Body of pancreas (tissue), 4 donors: ENCODE results near the gene SPPL2C. TPM values are rescaled to one million over a fixed set of nuclear protein-coding genes. Genes with fewer than 3 reads are reported as not detected.

Experiments used
- ATAC-seq: fragments of 150-250 bp; one replicate; pipeline ENCODE4 v1.9.1; 2016
- DNase-seq, 4 donors: peaks; one replicate each; pipeline ENCODE4 v3.0.0-alpha.2; 2019
- H3K27ac ChIP-seq, 4 donors: fragments of 200-600 bp; sonication (generic); 1 replicate in 3 of 4; 2 replicates in 1 of 4; pipeline versions ENCODE4 v1.5.1 to v1.6.1; 2016 to 2019; ENCODE audit warnings: mild to moderate bottlenecking in 1 of 4, mixed read lengths in 1 of 4, moderate library complexity in 1 of 4
- H3K27me3 ChIP-seq, 2 donors: fragments of 200-600 bp; sonication (generic); one replicate each; pipeline ENCODE4 v1.6.0; 2016; ENCODE audit warnings: mild to moderate bottlenecking in 1 of 2
- H3K36me3 ChIP-seq, 2 donors: fragments of 200-600 bp; sonication (generic); replicated peaks in 1 of 2; 2 replicates each; pipeline ENCODE4 v1.5.1; 2016; ENCODE audit warnings: low read depth in 2 of 2; ENCODE audit not compliant: insufficient read depth in 1 of 2
- H3K4me1 ChIP-seq: fragments of 200-600 bp; sonication (generic); one replicate; pipeline ENCODE4 v1.6.0; 2016
- H3K4me3 ChIP-seq, 2 donors: fragments of 200-600 bp; sonication (generic); 1 replicate in 1 of 2; 2 replicates in 1 of 2; pipeline ENCODE4 v1.5.1; 2016 to 2019
- H3K9me3 ChIP-seq, 3 donors: fragments of 200-600 bp; sonication (generic); 1 replicate in 2 of 3; 2 replicates in 1 of 3; pipeline ENCODE4 v1.5.1; 2016
- POLR2A ChIP-seq, 3 donors: fragments of 450-650 bp; IDR thresholded peaks; one replicate each; pipeline ENCODE4 v1.6.1; 2016; ENCODE audit warnings: antibody characterized with exemption in 3 of 3, mild to moderate bottlenecking in 2 of 3
- WGBS, 2 donors: methylation state at CpG; one replicate each; pipeline ENCODE4 v1.1.5; 2017; 5-methylcytosine and 5-hydroxymethylcytosine counted together
- intact Hi-C: fragments of 100-400 bp; cut with DNase I; formaldehyde crosslinking; loops from one replicate; pipeline ENCODE4 v1.15.1; 2023
- total RNA-seq, 2 donors: library from RNA; depleted of rRNA; stranded (reverse); fragments of >200 nt; gene quantifications; one replicate each; pipeline ENCODE4 v1.1.0, GENCODE V29; 2016
- TF ChIP-seq, protein P1 (sequence below), 7 experiments: fragments of 450-650 bp in 4 of 7; fragments of 200-600 bp in 3 of 7; sonication (generic) in 3 of 7; IDR thresholded peaks; one replicate each; pipeline ENCODE4 v1.5.1; 2016 to 2019; ENCODE audit warnings: antibody characterized with exemption in 7 of 7

Gene SPPL2C
- total RNA-seq, 2 donors from 2014 or later: not detected

DNA sequence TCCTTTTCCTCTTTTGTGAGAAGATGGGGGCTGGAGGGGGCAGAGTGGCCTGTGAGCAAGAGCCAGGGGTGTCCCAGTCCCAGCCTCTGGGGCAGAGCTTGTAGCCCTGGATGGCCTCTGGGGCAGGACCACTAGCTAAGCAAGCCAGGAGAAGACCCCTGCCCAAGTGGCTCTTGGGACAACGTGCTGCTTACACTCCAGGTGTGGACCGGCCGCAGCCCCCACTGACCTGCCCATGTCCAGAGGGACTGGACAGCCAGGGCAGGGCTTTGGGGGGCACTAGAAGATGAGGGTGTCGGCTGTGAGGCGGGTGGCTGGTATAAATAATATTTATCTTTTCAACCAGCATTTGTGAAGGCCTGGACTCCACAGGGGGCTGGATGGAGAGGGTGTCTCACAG is 9.2 kb upstream of the SPPL2C start:
- Histone ChIP-seq H3K36me3 (no peaks in the 10 kb centered on the region), H3K4me3 (no peak overlapping the region), H3K27ac (no peak overlapping the region), H3K9me3 (no peaks in the 10 kb centered on the region), H3K4me1 (no peaks in the 10 kb centered on the region), H3K27me3 (no peaks in the 10 kb centered on the region)
- TF ChIP-seq, protein P1, sequence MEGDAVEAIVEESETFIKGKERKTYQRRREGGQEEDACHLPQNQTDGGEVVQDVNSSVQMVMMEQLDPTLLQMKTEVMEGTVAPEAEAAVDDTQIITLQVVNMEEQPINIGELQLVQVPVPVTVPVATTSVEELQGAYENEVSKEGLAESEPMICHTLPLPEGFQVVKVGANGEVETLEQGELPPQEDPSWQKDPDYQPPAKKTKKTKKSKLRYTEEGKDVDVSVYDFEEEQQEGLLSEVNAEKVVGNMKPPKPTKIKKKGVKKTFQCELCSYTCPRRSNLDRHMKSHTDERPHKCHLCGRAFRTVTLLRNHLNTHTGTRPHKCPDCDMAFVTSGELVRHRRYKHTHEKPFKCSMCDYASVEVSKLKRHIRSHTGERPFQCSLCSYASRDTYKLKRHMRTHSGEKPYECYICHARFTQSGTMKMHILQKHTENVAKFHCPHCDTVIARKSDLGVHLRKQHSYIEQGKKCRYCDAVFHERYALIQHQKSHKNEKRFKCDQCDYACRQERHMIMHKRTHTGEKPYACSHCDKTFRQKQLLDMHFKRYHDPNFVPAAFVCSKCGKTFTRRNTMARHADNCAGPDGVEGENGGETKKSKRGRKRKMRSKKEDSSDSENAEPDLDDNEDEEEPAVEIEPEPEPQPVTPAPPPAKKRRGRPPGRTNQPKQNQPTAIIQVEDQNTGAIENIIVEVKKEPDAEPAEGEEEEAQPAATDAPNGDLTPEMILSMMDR (IDR thresholded peaks at IDR 0.05): no peak
- TF ChIP-seq POLR2A (IDR thresholded peaks at IDR 0.05): no peak
- intact Hi-C loops: no loop called here
- WGBS, 2 donors: 7 to 62% methylated on average over 2 to 5 of the region's 5 CpGs
- DNase-seq: no peak
- ATAC-seq: no peak

DNA sequence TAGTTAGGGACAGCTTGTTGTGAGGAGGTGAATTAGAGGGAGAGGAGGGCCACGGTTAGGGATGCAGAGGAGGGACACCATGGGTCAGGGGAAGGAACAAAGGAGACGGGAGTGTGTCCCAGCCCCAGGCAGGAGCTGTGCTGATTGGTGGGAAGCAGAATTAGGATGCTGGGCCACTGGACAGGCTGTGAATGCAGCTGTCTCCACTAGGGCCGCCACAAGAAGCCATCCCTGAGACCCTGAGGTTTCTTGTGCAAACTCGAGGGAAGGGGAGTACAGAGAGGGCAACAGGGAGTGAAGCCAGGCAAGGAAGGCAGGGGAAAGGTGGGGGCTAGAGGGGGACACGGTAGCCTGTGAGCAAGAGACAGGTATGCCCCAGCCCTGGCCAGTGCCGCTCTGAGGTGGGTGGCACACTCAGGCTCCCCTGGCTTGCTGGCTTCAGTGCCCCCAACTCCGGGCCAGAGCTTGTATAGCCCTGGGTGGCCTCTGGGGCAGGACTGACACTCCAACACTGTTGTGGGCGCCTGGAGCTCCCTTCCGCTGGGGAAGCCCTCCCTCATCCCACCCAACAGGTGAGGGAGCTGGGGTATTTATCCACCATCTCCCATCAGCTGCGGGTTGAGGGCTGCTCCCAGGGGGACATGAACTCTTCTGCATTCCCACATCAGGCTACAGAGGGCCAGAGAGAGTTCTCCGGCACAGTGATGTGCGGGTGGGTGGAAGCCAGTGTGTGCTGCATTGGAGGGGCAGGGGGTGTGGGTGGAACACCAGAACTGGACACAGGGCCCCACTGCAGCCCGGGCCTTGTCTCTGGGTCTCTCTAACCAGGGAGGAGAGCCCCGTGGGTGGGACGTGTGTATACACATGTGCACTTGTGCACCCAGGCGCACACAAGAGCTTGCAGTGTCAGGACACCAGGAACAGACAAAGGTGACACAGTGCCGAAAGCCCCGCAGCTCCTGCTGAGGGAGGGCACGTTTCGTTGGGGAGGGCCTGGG is 8.3 kb upstream of the SPPL2C start:
- ATAC-seq: no peak

DNA sequence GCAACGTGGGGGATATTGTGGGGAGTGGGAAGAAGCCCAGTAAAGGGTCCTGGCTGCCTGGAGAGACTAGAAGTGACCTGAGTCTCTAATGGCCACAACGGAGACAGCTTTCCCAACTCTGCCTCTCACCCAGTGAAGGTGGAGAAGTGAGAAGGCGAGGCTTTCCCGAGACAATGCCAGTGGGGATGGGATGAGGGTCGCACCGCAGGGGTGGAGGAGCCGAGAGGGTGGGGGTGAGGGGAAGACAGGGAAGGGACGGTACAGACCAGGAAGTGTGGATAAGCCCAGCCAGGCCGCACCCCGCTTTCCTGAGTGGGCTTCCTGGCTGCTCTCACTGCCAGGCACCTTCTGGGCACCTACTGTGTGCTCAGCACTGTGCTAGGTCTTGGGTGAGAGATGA is 7.5 kb upstream of the SPPL2C start:
- Histone ChIP-seq H3K27ac (no peak overlapping the region), H3K36me3 (no peaks in the 10 kb centered on the region), H3K4me1 (no peaks in the 10 kb centered on the region), H3K4me3 (no peak overlapping the region), H3K9me3 (no peaks in the 10 kb centered on the region), H3K27me3 (no peaks in the 10 kb centered on the region)
- no peak for DNase-seq
- ATAC-seq: no peak
- TF ChIP-seq POLR2A (IDR thresholded peaks at IDR 0.05): no peak
- TF ChIP-seq, protein P1 (IDR thresholded peaks at IDR 0.05): no peak
- intact Hi-C loops: no loop called here
- WGBS, 2 donors: 33 to 40% methylated on average over 7 to 10 of the region's 10 CpGs

More for the DNA sequence above, 8.3 kb upstream of the SPPL2C start:
- Histone ChIP-seq H3K4me1 (no peaks in the 10 kb centered on the region), H3K9me3 (no peaks in the 10 kb centered on the region), H3K27ac (no peak overlapping the region), H3K4me3 (no peak overlapping the region), H3K36me3 (no peaks in the 10 kb centered on the region), H3K27me3 (no peaks in the 10 kb centered on the region)
- TF ChIP-seq, protein P1 (IDR thresholded peaks at IDR 0.05): no peak
- no peak for TF ChIP-seq POLR2A (IDR thresholded peaks at IDR 0.05)
- intact Hi-C loops: no loop called here
- WGBS, 2 donors: 41 to 59% methylated on average over 10 to 20 of the region's 20 CpGs
- DNase-seq: no peak

DNA sequence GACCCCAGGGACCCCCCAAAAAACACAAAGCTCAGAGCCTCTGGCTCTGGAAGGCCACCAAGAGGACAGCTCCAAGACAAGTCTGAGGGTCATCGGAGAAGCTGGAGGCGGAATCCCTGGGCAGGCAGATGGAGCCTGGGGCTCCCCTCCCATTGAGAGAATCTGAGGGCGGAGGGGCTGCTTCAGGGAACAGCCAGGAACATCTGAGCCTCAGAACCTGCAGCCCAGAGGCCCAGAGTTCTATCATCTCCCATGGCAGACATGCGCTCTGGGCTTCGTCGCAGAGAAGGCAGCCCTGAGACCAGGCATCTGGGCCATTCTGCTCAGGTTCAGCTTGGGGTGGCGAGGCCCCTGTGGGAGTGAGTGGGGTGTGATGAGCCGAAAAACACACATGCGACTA is 7.1 kb upstream of the SPPL2C start:
- ATAC-seq (no peak), DNase-seq (no peak)
- no peaks in the 10 kb centered on the region for H3K36me3 ChIP-seq
- H3K27ac ChIP-seq: no peak overlapping the region
- no peak overlapping the region for H3K4me3 ChIP-seq
- 73 to 76% methylated on average over 3 to 9 of the region's 9 CpGs for WGBS, 2 donors
- intact Hi-C loops: no loop called here
- no peak for TF ChIP-seq POLR2A (IDR thresholded peaks at IDR 0.05)
- TF ChIP-seq, protein P1 (IDR thresholded peaks at IDR 0.05): no peak
- H3K27me3 ChIP-seq: no peaks in the 10 kb centered on the region
- H3K4me1 ChIP-seq: no peaks in the 10 kb centered on the region
- H3K9me3 ChIP-seq: no peaks in the 10 kb centered on the region
